MCF 10A (cell line): ENCODE measurements around the gene TPMT. TPM values are rescaled to one million over a fixed set of nuclear protein-coding genes. Genes with fewer than 3 reads are reported as not detected.

Source experiments
- BruUV-seq: library from RNA; stranded (reverse); fragments of 400-500 nt; replicated peaks from 2 replicates; lab custom pipeline; 2021; lab: Mats Ljungman, UMichigan
- CTCF ChIA-PET: fragments of 300-600 bp; sonication (Branson Sonifier 250); formaldehyde crosslinking; extraction: SDS; loops from one replicate; lab custom pipeline; 2021; ENCODE audit warnings: antibody characterized with exemption, inconsistent platforms; lab: Yijun Ruan, JAX
- POLR2A ChIA-PET: fragments of 300-600, 350-650 bp; sonication (Branson Sonifier 250); formaldehyde crosslinking; extraction: SDS; loops from one replicate; lab custom pipeline; 2020; ENCODE audit warnings: antibody characterized with exemption, inconsistent platforms; lab: Yijun Ruan, JAX
- DNase-seq: peaks from one replicate; pipeline ENCODE4 v3.0.0-alpha.2; 2018; ENCODE audit not compliant: unreplicated experiment
- H3K27ac Mint-ChIP-seq: one replicate; pipeline ENCODE4 v1.8.0; 2022; ENCODE audit warnings: mild to moderate bottlenecking, low read depth, mixed read lengths; ENCODE audit not compliant: unreplicated experiment
- H3K27me3 Mint-ChIP-seq: one replicate; pipeline ENCODE4 v1.8.0; 2022; ENCODE audit warnings: mixed read lengths; ENCODE audit not compliant: insufficient read depth, unreplicated experiment
- H3K36me3 Mint-ChIP-seq: one replicate; pipeline ENCODE4 v1.8.0; 2022; ENCODE audit warnings: mild to moderate bottlenecking, moderate library complexity, mixed read lengths; ENCODE audit not compliant: insufficient read depth, unreplicated experiment
- H3K4me1 Mint-ChIP-seq: one replicate; pipeline ENCODE4 v1.8.0; 2022; ENCODE audit warnings: mixed read lengths; ENCODE audit not compliant: insufficient read depth, unreplicated experiment
- H3K4me3 Mint-ChIP-seq: one replicate; pipeline ENCODE4 v1.8.0; 2022; ENCODE audit warnings: mild to moderate bottlenecking, moderate library complexity, mixed read lengths; ENCODE audit not compliant: unreplicated experiment
- H3K9me3 Mint-ChIP-seq: one replicate; pipeline ENCODE4 v1.8.0; 2022; ENCODE audit warnings: mixed read lengths; ENCODE audit not compliant: unreplicated experiment
- intact Hi-C: fragments of 100-400 bp; cut with micrococcal nuclease; formaldehyde crosslinking; loops from 2 replicates; pipeline ENCODE4 v1.14.1; 2022
- total RNA-seq: library from RNA; stranded (reverse); gene quantifications from 2 replicates; pipeline ENCODE4 v1.2.3, GENCODE V29; 2022
- TF ChIP-seq, protein P1 (sequence below): fragments of 200-600 bp; IDR thresholded peaks from one replicate; pipeline ENCODE4 v1.8.0; 2022; ENCODE audit warnings: antibody characterized with exemption, mild to moderate bottlenecking; ENCODE audit not compliant: unreplicated experiment

TPMT gene
- total RNA-seq, 1 experiment from 2014 or later, result 8.7 TPM

DNA sequence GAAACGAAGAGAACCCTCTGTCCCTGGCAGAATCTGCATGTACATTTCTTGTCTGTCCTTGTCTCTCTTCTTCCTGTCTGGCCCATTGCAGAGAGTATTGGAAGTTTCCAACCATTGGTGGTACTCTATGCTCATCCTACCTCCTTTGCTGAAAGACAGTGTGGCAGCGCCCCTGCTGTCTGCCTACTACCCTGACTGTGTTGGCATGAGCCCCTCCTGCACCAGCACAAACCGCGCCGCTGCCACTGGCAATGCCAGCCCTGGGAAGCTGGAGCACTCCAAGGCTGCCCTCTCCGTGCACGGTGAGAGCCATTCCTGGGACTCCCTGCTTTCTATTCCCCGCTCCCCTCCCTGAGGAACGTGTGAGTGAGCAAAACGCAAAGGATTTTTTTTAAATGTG is 32.8 kb upstream of the TPMT start:
- POLR2A ChIA-PET, result no interaction called here

DNA sequence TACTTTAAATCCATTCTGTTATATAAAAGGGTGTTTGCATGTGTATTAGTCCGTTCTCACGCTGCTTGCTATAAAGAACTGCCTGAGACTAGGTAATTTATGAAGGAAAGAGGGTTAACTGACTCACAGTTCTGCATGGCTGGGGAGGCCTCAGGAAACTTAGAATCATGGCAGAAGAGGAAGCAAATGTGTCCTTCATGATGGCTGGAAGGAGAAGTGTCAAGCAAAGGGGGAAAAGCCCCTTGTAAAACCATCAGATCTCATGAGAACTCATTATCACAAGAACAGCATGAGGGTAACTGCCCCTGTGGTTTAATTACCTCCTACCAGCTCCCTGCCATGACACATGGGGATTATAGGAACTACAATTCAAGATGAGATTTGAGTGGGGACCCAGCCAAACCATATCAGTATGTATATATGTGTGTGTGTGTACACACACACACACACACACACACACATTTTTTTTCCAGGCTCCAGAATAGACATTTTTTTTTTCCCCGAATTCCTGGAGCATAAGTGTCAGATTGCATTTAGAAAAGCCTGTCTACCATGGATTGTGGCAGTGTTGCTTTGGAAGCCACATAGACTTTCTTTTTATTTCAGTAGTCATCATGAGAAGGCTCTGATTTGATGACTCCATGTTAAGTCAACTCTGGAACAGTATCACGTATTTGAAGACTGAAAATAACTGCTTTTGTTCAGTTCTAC is 31.8 kb upstream of the TPMT start:
- TF ChIP-seq, protein P1, sequence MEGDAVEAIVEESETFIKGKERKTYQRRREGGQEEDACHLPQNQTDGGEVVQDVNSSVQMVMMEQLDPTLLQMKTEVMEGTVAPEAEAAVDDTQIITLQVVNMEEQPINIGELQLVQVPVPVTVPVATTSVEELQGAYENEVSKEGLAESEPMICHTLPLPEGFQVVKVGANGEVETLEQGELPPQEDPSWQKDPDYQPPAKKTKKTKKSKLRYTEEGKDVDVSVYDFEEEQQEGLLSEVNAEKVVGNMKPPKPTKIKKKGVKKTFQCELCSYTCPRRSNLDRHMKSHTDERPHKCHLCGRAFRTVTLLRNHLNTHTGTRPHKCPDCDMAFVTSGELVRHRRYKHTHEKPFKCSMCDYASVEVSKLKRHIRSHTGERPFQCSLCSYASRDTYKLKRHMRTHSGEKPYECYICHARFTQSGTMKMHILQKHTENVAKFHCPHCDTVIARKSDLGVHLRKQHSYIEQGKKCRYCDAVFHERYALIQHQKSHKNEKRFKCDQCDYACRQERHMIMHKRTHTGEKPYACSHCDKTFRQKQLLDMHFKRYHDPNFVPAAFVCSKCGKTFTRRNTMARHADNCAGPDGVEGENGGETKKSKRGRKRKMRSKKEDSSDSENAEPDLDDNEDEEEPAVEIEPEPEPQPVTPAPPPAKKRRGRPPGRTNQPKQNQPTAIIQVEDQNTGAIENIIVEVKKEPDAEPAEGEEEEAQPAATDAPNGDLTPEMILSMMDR, result no peak
- Mint-ChIP-seq H3K4me1 (no peaks in the 10 kb centered on the region), H3K9me3 (no peaks in the 10 kb centered on the region), H3K36me3 (peaks cover 28% of the 10 kb centered on the region), H3K4me3 (no peak overlapping the region), H3K27ac (no peak overlapping the region), H3K27me3 (no peaks in the 10 kb centered on the region)
- intact Hi-C loops, result no loop called here
- CTCF ChIA-PET, result interaction anchor here (0.6 kb wide), 1 partner anchor 12 kb away, joined by 3 read pairs; no protein-coding TSS in a partner anchor
- BruUV-seq, result no TSS peak
- no peak for DNase-seq
- POLR2A ChIA-PET, result interaction anchor here (0.6 to 1.2 kb wide), 2 partner anchors 20 to 356 kb away, joined by 3 read pairs; no protein-coding TSS in a partner anchor

More for the DNA sequence above, 32.8 kb upstream of the TPMT start:
- H3K9me3 Mint-ChIP-seq, result no peaks in the 10 kb centered on the region
- H3K4me3 Mint-ChIP-seq, result no peak overlapping the region
- CTCF ChIA-PET, result no interaction called here
- BruUV-seq, result no TSS peak
- no peak for DNase-seq
- no peaks in the 10 kb centered on the region for H3K4me1 Mint-ChIP-seq
- TF ChIP-seq, protein P1, result no peak
- no peaks in the 10 kb centered on the region for H3K27me3 Mint-ChIP-seq
- H3K27ac Mint-ChIP-seq, result no peak overlapping the region
- intact Hi-C loops, result no loop called here
- peaks cover 28% of the 10 kb centered on the region for H3K36me3 Mint-ChIP-seq

DNA sequence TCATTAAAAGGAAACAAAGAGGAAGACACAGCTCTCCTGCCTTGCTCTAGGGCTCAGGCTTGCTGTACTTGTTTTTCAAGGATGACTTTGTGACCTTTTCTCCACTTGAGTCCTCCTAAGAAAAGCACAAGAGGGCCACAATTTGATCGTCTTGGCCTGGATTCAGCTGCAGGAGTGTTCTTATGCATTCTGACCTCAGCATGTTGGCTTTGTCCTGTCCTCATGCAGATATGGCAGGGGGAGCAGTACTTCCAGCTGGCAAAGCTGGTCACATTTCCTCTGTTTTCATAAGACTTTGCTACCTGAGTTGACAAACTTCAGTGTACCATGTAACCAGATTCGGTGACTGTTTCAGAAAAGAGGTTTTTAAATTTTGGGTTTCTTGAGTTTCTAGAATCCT is 31.2 kb upstream of the TPMT start:
- Mint-ChIP-seq H3K36me3 (peaks cover 30% of the 10 kb centered on the region), H3K4me1 (no peaks in the 10 kb centered on the region), H3K4me3 (no peak overlapping the region), H3K27me3 (no peaks in the 10 kb centered on the region), H3K9me3 (no peaks in the 10 kb centered on the region), H3K27ac (no peak overlapping the region)
- intact Hi-C loops, result no loop called here
- no TSS peak for BruUV-seq
- ChIA-PET CTCF (interaction anchor here (0.6 kb wide), 1 partner anchor 11 kb away, joined by 3 read pairs; no protein-coding TSS in a partner anchor), POLR2A (interaction anchor here (1.2 kb wide), 1 partner anchor 20 kb away, joined by 3 read pairs; no protein-coding TSS in a partner anchor)
- DNase-seq, result no peak
- TF ChIP-seq, protein P1, result no peak

DNA sequence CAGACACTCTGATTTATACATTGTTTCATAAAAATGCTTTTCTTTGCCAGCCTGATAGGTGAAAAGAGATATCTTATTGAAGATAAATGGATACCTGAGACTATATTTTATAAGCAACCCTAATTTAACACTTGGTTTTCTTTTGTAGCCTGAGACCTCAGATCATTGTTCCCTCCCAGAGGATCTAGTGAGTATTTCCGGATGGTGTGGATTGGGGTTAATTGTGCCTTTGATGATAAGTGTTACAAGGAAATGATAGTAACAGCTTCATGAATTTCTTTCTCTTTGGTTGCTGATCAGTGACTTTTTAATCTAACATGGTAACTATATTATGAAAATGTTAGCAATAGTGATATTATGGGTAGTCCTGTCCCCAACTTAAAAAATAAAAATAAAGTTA is 30.7 kb upstream of the TPMT start:
- no peaks in the 10 kb centered on the region for H3K4me1 Mint-ChIP-seq
- no TSS peak for BruUV-seq
- intact Hi-C loops, result no loop called here
- CTCF ChIA-PET, result no interaction called here
- peaks cover 34% of the 10 kb centered on the region for H3K36me3 Mint-ChIP-seq
- DNase-seq, result no peak
- no peak overlapping the region for H3K27ac Mint-ChIP-seq
- H3K9me3 Mint-ChIP-seq, result no peaks in the 10 kb centered on the region
- no peak overlapping the region for H3K4me3 Mint-ChIP-seq
- H3K27me3 Mint-ChIP-seq, result no peaks in the 10 kb centered on the region
- TF ChIP-seq, protein P1, result no peak
- POLR2A ChIA-PET, result interaction anchor here (1.2 kb wide), 1 partner anchor 19 kb away, joined by 3 read pairs; no protein-coding TSS in a partner anchor
